Gastrocnemius medialis (tissue), 4 donors: Measurements from ENCODE around the gene ZPBP2.

Source experiments
- CTCF ChIP-seq, 5 experiments: fragments of 450-650 bp in 3 of 5; fragments of 200-600 bp in 2 of 5; sonication (generic) in 2 of 5; IDR thresholded peaks in 4 of 5; conservative IDR thresholded peaks in 1 of 5; 1 replicate in 4 of 5; 2 replicates in 1 of 5; pipeline ENCODE4 v1.5.1; 2016 to 2019; ENCODE audit warnings: antibody characterized with exemption in 5 of 5, mild to moderate bottlenecking in 3 of 5, moderate library complexity in 3 of 5
- POLR2A ChIP-seq, 2 donors: fragments of 450-650 bp; IDR thresholded peaks; one replicate each; pipeline ENCODE4 v1.6.1; 2017; ENCODE audit warnings: antibody characterized with exemption in 2 of 2, mild to moderate bottlenecking in 2 of 2, moderate library complexity in 2 of 2

- no peak for TF ChIP-seq CTCF (IDR thresholded peaks at IDR 0.05 in 4 of 5, conservative IDR thresholded peaks at IDR 0.05 in 1 of 5)
- TF ChIP-seq POLR2A (IDR thresholded peaks at IDR 0.05): no peak
These were observed 4.6 kb upstream of the ZPBP2 start for GRCh38 chr17:39863244-39863917.
